Colon (tissue), 2 donors: ENCODE results near the gene ALPK3.
"Not testable (repeated sequence)": the region's sequence is repeated elsewhere in the genome, so short reads cannot be mapped to it uniquely, and the experiment has no call there.

Source experiments
- FAIRE-seq: peaks from 2 replicates; lab custom pipeline; 2012; peaks lifted over from hg19 to GRCh38; lab: Jason Lieb, UNC
- donor health status: control.
- donor health status: control.

ALPK3 gene

GRCh38 chr15:84824260-84825007 lies 7.3 kb downstream of the ALPK3 start:
- FAIRE-seq = no peak

GRCh38 chr15:84826369-84826823 lies 9.2 kb downstream of the ALPK3 start:
- FAIRE-seq = no peak

DNA sequence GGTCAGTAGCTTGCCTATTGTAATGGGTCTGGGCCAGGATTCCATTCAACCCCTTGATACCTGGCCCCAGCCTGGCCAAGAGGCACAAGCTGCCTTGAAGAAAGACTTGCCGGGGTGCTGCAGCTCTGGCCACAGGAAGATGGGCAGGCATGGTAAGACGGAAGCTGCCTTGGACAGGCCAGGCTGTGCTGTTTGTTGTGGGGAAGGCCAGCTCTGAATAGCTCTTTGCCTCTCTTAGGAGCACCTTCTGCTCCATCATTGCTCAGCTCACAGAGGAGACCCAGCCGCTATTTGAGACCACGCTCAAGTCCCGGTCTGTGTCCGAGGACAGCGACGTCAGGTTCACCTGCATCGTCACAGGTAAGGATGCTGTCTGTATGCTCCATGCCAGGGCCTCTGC lies 10.1 kb downstream of the ALPK3 start:
- no peak for FAIRE-seq

DNA sequence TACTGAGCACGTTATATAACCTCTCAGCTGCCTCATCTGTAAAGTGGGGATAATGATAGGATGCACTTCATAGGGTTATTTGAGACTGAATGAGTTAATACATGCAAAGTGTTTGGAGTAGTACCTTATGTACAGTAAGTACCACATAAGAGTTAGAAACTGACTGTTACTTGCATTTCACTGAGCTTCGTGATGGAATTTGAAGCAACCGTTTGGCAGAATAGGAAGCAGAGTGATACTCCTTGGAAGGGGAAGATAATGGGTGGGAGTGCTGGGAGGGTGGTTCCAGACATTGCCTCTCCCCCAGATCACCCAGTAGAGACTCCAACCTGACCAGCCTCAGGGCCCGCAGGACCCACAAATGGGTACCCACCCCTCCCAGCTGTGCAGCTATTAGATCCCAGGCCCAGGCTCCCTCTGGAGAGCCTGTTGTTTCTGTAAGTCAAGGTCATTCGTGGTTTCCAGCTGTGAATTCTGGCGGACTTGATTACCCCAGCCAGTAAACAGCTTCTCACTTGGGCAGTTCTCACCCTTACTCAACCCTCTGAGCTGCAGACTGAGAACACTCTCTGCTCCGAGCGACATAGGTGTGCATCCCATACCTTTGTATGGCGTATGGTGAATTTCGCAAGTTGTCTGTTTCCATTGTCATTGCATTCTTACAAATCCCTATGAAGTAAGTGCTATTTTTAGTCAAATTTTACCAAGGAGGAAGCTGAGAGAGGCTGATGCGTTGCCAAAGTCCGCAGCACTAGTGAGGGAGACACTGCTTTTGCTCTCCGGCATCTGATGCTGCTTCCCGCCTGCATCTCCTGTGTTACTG lies 11.1 kb downstream of the ALPK3 start:
- no peak for FAIRE-seq

DNA sequence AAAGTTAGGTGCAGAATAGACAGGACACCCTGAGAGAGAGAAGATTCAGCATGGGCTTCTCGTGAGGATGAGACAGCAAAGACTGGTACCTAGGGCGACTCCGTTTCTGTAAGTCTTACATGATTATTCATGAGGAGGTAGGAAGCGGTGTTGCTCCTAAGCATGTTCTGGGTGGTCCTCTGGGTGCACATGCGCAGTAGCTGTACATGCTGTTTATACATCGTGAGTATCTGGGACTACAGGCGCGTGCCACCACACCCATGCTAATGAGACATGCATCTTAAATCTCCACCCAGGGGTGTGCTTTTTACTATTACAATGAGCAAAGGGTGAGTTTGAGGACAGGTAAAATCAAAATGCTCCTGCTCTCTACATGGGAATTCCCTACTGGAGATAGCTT lies 12.3 kb downstream of the ALPK3 start:
- FAIRE-seq = no peak

DNA sequence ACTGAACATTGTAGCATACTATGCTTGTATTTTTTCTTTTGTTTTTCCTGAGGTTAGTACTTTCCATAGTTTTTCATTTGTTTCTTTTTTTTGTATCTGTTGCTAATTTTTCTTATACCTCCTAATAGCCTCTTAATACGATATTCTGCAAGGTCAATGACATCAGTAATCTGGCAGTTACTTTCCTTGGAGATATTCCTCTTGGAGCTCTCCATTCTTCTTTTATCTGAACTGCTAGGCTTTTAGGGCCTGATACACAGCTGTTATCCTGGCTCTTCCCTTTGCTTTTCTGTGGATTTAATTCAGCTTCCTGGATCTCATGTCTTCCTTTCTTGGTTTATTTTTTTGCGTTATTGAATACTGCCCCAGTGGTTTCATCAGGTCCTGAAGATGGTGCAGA lies 12.9 kb downstream of the ALPK3 start:
- FAIRE-seq = no peak

DNA sequence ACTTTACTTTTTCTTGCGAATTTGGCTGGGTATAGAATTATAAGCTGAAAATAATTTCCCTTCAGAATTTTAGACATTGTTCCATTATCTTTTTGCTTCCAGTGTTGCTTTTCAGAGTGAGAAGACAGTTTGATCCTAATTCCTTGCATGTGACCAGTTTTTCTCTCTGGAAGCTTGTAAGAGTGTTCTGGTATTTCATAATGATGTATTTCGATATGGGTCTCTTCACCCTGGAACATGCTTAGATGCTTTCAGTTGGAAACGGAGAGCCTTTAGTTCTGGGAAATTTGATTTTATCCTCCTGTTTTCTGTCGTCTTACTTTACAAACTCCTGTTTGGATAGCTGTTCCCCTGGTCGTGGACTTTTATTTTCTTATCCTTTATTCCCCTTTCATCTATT lies 13.9 kb downstream of the ALPK3 start:
- no peak for FAIRE-seq

GRCh38 chr15:84831613-84832012 lies 14.5 kb downstream of the ALPK3 start:
- FAIRE-seq = no peak

- FAIRE-seq = no peak
Observed at GRCh38 chr15:84832448-84833040, 15.4 kb downstream of the ALPK3 start.

DNA sequence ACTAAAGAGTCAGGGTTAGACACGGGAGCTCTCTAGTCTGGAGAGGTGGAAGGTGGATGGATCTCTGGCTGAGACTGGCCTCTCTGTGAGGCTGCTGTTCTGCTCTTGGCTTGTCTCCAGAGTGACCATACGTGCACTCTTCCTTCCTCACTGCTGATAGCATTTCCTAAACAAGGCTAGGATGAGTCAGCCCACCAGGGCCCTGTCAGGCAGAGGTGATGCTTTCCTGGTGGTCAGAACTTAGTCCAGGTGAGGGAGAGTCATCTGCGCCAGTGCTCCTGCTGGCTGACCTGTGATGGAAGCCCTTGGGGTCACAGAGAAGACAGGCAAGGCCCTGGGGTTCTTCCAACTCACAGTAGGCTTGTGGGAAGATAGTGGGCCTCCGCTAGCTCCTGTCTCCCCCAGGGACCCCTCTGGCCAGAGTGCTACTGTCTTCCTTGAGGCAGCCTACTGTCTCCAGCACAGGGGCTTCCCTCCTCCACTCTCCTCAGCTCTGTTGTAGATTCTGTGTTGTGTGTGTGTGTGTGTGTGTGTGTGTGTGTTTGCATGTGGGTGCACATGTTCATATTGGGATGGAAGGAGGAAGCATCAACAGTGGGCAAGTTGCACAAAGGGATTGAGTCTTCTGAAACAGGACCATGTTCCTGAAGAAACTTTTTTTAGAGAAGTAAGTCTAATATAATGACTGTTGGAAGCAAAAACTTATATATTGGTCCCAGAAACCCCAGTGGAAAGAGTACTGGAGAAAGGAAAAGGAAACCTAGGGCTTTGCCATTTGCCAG lies 16.5 kb downstream of the ALPK3 start:
- FAIRE-seq = no peak

- FAIRE-seq = no peak
Observed at GRCh38 chr15:84834229-84834955, 17.2 kb downstream of the ALPK3 start.

DNA sequence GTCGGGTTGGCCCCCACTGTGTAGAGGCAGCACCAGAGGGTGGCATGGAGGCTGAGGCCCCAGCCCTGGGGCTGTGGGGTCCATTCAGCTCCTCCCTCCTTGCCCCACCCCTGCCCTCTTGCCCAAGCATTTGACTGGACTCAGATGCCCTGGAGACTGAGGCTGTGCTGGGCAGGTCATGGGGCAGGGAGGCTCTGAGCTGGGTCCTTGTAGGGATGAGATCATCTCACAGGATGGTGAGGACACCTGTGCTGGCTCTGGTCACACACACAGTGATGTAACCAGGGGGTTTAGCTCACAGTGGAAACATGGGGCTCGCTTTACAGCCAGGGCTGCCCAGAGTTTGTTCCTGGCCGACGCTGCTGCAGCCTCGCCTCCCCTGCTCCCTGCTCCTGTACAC lies 17.8 kb downstream of the ALPK3 start:
- FAIRE-seq = no peak

DNA sequence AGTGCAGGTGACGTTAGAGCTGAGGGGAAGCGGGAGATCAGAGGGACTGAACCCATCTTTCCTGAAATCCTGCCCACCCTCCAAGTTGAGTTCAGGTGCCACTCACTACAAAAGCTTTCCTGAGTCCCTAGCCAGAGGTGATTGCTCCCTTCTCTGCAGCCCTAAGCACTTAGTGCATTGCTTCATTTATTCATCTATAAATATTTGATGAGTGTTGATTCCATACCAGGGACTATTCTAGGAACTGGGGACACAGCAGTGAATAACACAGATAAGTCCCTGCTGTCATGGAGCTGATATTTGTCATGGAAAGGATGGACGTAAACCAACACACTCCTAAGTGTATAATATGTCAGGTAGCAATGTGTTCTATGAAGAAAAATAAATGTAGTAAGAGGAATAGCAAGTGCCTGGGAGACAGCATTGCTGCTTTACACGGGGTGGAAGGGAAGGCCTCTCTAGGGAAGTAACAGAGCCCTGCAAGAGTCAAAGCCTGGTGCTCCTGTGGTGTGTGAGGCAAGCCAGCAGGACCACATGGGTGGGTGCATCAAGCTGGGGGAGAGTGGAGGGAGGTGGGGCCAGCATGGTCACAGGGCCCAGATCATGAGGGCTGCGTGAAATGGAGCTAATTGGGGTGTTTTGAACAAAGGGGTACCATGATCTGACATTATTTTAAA lies 18.6 kb downstream of the ALPK3 start:
- no peak for FAIRE-seq

- FAIRE-seq = no peak
Observed at GRCh38 chr15:84836844-84837243, 19.7 kb downstream of the ALPK3 start.

GRCh38 chr15:84839714-84840113 lies 22.6 kb downstream of the ALPK3 start:
- no peak for FAIRE-seq

- no peak for FAIRE-seq
Observed at GRCh38 chr15:84840255-84840654, 23.1 kb downstream of the ALPK3 start.

- no peak for FAIRE-seq
Observed at GRCh38 chr15:84840741-84841429, 23.7 kb downstream of the ALPK3 start.

- FAIRE-seq = no peak
Observed at GRCh38 chr15:84842781-84843180, 25.6 kb downstream of the ALPK3 start.

DNA sequence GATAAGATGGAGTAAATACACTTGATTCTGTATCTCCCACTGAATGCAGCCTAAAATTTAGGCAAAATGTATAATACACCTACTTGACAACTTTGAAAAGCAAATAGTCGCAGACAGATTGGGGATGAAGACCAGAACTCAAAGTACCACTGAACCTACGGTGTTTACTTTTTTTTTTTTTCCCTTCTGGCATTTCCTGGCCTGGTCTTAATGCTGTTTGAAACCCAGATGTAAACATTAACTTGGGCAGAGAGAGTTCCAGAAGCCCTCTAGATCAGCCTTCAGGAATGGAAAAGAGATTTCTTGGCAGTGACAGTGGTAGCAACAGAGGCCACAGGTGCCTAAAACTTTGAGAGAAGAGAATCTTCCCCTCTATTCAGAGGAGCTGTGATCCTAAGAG lies 27.8 kb downstream of the ALPK3 start:
- no peak for FAIRE-seq

- not testable (repeated sequence) for FAIRE-seq
Observed at GRCh38 chr15:84845631-84846030, 28.5 kb downstream of the ALPK3 start.
